SK-N-SH (cell line): ENCODE results near the gene PKP2.

ENCODE experiments used
- GABPA ChIP-seq: IDR thresholded peaks from 2 replicates; pipeline ENCODE4 v1.4.0; 2012; ENCODE audit warnings: low read depth, mild to moderate bottlenecking
- RAD21 ChIP-seq: IDR thresholded peaks from 2 replicates; pipeline ENCODE4 v1.6.1; 2012; ENCODE audit warnings: mild to moderate bottlenecking, low read length
- TF ChIP-seq, protein P1 (sequence below): fragments of 200-600 bp; sonication (generic); IDR thresholded peaks from 2 replicates; pipeline ENCODE4 v1.6.1; 2017; ENCODE audit warnings: antibody characterized with exemption, mild to moderate bottlenecking, moderate library complexity
- TF ChIP-seq, protein P2 (sequence below): IDR thresholded peaks from 2 replicates; pipeline ENCODE4 v1.4.0; 2012; ENCODE audit warnings: low read depth

DNA sequence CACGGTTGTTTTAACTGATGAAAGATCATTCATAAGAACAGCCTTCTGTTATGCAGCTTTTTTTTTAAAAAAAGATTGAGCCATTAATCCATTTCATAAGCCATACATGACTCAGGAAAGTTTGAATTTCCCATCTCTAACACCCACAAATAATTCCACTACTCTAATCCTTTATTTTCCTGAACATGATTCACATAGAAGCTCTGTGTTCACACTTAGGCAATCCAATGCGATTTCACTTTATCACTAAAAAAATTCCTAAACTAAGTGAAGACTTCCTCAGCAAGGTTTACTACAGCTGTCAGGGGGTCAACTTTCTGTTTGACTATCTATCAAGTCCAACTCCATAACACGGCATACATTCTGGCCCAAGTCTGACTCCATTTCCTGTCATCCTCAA is 25.9 kb downstream of the PKP2 start:
- TF ChIP-seq, protein P1, sequence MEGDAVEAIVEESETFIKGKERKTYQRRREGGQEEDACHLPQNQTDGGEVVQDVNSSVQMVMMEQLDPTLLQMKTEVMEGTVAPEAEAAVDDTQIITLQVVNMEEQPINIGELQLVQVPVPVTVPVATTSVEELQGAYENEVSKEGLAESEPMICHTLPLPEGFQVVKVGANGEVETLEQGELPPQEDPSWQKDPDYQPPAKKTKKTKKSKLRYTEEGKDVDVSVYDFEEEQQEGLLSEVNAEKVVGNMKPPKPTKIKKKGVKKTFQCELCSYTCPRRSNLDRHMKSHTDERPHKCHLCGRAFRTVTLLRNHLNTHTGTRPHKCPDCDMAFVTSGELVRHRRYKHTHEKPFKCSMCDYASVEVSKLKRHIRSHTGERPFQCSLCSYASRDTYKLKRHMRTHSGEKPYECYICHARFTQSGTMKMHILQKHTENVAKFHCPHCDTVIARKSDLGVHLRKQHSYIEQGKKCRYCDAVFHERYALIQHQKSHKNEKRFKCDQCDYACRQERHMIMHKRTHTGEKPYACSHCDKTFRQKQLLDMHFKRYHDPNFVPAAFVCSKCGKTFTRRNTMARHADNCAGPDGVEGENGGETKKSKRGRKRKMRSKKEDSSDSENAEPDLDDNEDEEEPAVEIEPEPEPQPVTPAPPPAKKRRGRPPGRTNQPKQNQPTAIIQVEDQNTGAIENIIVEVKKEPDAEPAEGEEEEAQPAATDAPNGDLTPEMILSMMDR, result no peak
- TF ChIP-seq GABPA, result no peak
- no peak for TF ChIP-seq RAD21
- TF ChIP-seq, protein P2, sequence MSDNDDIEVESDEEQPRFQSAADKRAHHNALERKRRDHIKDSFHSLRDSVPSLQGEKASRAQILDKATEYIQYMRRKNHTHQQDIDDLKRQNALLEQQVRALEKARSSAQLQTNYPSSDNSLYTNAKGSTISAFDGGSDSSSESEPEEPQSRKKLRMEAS, result no peak
